ENCODE measurements around the gene ST6GALNAC6. TPM values are rescaled to one million over a fixed set of nuclear protein-coding genes. Genes with fewer than 3 reads are reported as not detected.

ST6GALNAC6 gene, protein sequence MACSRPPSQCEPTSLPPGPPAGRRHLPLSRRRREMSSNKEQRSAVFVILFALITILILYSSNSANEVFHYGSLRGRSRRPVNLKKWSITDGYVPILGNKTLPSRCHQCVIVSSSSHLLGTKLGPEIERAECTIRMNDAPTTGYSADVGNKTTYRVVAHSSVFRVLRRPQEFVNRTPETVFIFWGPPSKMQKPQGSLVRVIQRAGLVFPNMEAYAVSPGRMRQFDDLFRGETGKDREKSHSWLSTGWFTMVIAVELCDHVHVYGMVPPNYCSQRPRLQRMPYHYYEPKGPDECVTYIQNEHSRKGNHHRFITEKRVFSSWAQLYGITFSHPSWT
- total RNA-seq = 50.9 and 61.2 TPM in 2 replicates

DNA sequence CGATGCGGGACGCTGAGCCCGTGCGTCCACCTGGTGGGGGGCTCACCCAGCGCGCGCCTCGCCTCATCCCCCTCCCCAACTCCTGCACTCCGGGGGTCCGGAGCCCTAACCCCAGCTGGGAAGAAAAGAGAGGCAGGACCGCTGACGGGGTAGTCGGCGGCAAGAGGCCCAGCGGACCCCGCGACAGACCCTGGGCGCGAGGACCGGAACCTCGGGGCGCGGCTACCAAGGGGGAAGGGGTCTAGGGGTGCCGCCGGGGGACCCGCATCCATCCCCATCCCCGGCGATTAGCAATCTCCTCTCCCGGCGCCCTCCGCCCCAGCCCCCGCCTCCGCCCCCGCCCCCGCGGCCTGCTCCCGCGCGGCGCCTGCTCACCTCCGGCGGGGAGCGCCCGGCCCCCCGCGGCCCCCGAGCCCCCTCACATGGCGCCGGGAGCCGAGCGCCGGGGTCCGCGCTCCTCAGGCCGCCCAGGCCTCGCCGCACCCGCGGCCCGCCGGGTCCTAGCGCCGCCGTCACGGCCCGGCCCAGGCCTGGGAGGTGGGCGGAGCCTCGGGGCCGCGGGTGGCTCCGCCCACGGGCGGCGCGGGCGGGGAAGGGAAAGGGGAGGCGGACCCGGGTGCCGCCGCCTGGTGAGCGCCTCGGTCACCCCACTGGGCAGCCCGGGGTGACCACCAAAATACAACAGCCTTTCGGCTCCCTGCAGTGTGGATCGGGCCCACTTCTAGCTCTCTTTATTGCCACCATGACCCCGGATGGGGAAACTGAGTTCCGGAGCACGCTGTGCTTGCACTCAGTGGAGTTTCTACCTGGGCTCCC, at the start of gene ST6GALNAC6:
Gene ST6GALNAC6 (minus strand): TSS at position 476 of the 816 bp plus-strand sequence. CDS start 1,622 bp downstream, outside the sequence.

DNA sequence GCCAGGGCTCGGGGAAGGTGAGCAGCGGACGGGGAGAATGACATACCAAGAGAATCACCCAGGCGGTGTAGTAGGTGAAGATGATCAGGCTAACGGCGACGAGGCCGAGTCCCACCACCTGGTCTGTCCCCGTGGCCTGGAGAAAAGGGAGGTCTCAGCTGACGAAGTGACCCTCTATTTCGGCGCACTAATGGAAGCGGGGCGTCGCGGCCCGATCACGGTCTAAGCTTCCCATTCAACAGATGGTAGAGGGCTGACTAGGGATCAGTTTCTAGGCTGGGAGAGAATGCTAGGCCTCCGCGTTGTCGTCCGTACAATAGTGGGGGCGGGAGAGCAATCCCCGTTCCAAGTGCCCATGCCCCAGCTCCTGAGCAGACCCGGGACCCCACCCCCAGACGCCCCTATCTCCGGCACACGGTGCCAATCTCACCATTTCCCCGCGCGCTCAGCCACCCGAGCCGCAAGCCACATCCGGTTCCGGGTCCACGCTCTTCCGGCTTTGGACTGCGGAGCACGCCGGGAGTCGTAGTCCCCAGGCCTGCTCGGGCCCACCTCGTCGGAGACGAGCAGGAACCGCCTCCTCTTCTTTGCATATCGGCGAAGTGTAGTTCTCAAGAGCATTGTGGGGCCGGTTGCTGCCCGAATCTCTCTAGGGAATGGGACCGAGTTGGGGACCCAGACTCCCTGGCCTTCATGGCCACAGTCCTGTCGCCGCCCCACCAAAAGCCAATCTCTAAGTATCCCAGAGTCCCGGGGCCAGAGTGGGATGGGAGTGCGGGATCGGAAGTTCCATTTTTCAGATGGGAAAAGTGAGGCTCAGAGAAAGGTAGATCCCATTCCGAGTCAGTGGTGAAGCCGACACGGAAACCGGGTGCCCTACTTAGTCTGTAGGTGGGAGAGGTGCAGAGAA, 38.2 kb upstream of the ST6GALNAC6 start, which contains the start of gene DPM2:
Gene DPM2 (minus strand): TSS at position 467 of the 910 bp plus-strand sequence. CDS start 34 bp downstream, at position 433.

DNA sequence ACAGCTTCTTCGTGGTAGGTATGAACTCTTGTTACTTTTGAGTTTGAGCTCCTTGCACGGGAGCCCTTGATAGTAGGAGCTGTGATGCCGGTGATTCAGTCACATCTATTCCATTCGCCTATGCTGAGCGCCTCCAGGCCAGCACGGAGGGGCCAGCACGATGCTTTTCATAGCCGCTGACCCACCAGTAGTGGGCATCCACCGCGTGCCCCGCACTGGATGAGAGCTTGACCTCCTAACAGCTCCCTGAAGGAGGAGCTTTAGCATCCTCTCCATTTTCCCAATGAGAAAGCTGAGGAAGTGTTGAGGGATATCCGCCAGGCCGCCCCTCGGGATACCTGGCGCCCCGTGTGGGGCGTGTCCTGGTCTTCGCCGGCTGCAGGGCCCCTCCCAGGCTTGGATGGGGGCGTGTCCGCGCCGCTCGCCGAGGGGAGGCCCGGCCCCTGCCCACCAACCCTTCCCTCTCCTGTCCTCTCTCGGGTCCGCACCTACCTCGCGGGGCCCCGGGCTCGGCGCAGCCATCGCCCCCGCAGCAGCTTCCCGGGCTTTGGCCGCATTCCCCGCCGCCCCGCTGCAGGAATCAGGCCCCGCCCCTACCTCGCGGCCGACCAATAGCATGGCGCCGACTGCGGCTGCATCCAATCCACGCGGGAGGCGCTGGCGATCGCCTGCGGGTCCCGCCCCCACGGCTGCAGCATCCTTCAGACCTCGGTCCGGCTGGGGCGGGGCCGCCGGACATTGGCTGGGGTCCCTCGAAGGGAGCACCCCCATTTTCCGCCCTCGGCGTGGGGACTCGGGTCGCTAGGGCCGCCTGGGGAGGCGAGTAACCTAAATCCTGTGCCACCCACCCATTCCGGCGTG, 31.1 kb upstream of the ST6GALNAC6 start, which contains the start of gene PIP5KL1:
Gene PIP5KL1 (minus strand): TSS at position 547 of the 861 bp plus-strand sequence. CDS start 25 bp downstream, at position 522.

DNA sequence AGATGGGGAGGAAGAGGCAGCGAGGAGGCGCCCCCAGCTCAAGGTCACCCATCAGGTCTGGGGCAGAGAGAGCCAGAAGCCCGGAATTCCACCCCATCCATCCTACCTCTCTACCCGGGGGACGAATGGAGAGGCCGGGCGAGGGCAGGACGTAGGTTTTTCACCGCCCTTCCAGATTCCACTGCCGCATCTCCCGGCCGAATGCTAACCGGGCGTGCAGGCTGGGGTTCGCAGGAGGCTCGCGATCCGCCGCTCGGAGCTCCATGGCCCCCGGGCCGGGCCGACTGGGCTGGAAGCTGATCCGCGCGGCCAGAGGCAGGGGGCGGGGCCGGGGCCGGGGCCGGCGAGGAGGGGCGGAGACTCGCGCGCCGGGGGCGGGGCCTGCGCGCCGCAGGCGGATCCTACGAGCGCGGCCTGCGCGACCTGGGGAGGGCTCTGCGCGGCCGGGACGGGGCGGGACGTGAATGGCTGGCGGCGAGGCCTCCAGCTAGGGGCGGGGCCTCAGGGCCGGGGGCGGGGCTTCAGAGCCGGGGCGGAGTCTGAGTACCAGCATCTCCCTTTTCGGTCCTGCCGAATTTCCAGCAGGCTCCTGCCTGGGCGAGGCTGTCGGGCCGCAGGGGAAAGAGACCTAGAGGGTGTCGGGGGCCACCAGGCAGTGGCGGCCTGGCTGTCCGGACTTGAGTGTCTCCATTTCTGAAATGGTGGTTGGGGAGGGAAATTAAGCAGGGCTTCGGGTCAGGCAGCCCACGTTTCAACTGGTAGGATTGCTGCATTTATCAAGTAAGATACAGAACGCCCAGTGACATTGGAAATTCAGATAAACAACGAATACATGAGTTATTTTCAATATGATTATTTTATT, 17.5 kb upstream of the ST6GALNAC6 start, which contains the start of gene ST6GALNAC4:
Gene ST6GALNAC4 (minus strand): TSS at position 322 of the 862 bp plus-strand sequence. CDS start 622 bp downstream, outside the sequence.

DNA sequence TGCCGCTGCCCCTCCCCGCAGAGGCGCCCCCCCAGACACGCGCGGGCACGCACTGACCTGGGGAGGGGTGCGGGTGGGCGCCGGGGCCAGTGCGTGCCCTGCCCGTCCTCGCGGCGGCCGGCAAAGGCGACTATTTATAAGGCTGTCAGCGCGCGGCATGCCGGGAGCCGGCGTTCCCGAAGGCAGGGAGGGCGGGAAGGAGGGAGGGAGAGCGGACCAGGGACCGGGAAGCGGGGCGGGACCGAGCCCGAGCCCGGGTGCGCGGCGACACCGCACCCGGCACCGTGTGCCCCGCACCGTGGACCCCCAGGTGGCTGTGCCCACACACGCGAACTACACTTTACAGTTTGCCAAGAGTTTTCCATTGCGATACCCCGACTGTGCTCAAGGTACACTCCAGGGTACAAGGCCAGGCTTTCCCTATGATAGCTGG, 21.8 kb downstream of the ST6GALNAC6 start, which contains the start of gene AK1:
Gene AK1 (minus strand): TSS at position 110 of the 433 bp plus-strand sequence. CDS start 3,058 bp downstream, outside the sequence.

DNA sequence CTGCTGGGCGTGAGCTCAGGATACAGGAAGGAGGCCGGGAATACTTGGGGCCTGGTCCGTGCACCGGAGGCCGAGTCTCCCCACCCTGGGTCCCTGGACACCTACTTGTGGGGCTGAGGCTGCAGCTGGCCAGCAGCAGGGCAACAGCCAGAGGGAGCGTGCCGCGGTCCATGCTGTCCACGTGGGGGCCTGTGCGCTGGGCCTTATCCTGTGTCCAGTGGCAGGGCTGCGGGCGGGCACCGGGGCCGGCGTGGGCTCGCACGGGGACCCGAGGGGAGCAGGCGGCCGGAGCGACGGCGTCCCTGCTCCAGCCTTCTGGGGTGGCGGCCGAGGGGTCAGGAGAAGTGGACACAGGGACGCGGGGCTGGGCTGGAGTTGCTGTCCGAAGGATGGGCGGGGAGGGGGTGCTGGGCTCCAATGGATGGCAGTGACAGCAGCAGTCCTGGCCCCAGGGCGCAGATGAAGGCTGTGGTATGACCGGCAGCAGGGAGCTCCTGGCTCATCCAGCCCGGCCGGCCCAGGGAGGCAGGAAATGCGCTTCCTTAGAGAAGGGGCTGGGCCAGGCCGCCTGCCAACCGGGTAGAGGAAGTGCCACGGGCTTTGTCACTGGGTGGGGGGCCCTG, 45.1 kb downstream of the ST6GALNAC6 start, which contains the start of gene ENG:
Gene ENG (minus strand): TSS at position 475 of the 623 bp plus-strand sequence. CDS start 303 bp downstream, at position 172.

Other genes with a start within 250 kb of the ST6GALNAC6 start
- 0.09 and 0.16 TPM in 2 replicates for gene CFAP157, start 192.6 kb downstream of the ST6GALNAC6 start, total RNA-seq
- gene PTRH1, start 183.9 kb downstream of the ST6GALNAC6 start, total RNA-seq = 17.3 and 27.4 TPM in 2 replicates
- 0.16 TPM in 1 of 2 replicates, not detected in the other for gene TTC16, start 183.5 kb downstream of the ST6GALNAC6 start, total RNA-seq
- gene TOR2A, start 164.3 kb downstream of the ST6GALNAC6 start, total RNA-seq = 1.7 and 2.7 TPM in 2 replicates
- gene SH2D3C, start 120.9 kb downstream of the ST6GALNAC6 start, total RNA-seq = not detected in 2 replicates
- 35.8 and 52.8 TPM in 2 replicates for gene CDK9, start 113.6 kb downstream of the ST6GALNAC6 start, total RNA-seq
- 52.9 and 54.1 TPM in 2 replicates for gene FPGS, start 96.7 kb downstream of the ST6GALNAC6 start, total RNA-seq
- 11.0 and 13.9 TPM in 2 replicates for gene ENG, start 44.9 kb downstream of the ST6GALNAC6 start, total RNA-seq
- 45.9 and 81.7 TPM in 2 replicates for gene AK1, start 21.9 kb downstream of the ST6GALNAC6 start, total RNA-seq
- gene ST6GALNAC4, start 17.4 kb upstream of the ST6GALNAC6 start, total RNA-seq = 23.0 and 24.5 TPM in 2 replicates
- 3.5 and 4.3 TPM in 2 replicates for gene PIP5KL1, start 31.2 kb upstream of the ST6GALNAC6 start, total RNA-seq
- gene DPM2, start 38.3 kb upstream of the ST6GALNAC6 start, total RNA-seq = 9.6 and 11.2 TPM in 2 replicates
- gene EEIG1, start 81.4 kb upstream of the ST6GALNAC6 start, total RNA-seq = 7.1 and 14.7 TPM in 2 replicates
- 12.3 and 17.8 TPM in 2 replicates for gene NAIF1, start 167.7 kb upstream of the ST6GALNAC6 start, total RNA-seq
- gene SLC25A25, start 168.6 kb upstream of the ST6GALNAC6 start, total RNA-seq = 18.3 and 20.0 TPM in 2 replicates
- gene PTGES2, start 228.1 kb upstream of the ST6GALNAC6 start, total RNA-seq = 48.3 and 73.0 TPM in 2 replicates
- not detected in 2 replicates for gene LCN2, start 249.8 kb upstream of the ST6GALNAC6 start, total RNA-seq